K562 (cell line): ENCODE data around the gene NUP98. TPM values are rescaled to one million over a fixed set of nuclear protein-coding genes. Genes with fewer than 3 reads are reported as not detected.

Experiments
- BRD4 ChIP-seq: fragments of 200-600 bp; sonication (generic); IDR thresholded peaks from 2 replicates; pipeline ENCODE4 v1.6.1; 2017; ENCODE audit warnings: inconsistent platforms
- CBFA2T2 ChIP-seq: fragments of 450-650 bp; conservative IDR thresholded peaks from 2 replicates; pipeline ENCODE4 v1.6.1; 2017; ENCODE audit warnings: mild to moderate bottlenecking
- CBFB ChIP-seq: sonication (generic); formaldehyde crosslinking; IDR thresholded peaks from 2 replicates; pipeline ENCODE4 v1.4.0; 2020; ENCODE audit warnings: mild to moderate bottlenecking, missing genetic modification reagents
- CBX8 ChIP-seq: fragments of 200-600 bp; sonication (generic); IDR thresholded peaks from 2 replicates; pipeline ENCODE4 v1.6.1; 2012; ENCODE audit warnings: borderline replicate concordance, mixed run types, low read depth, mild to moderate bottlenecking, moderate library complexity, mixed read lengths, low read length, control low read depth, inconsistent platforms; ENCODE audit not compliant: poor library complexity, severe bottlenecking; ENCODE audit errors: extremely low read depth
- EHMT2 ChIP-seq: fragments of 450-650 bp; IDR thresholded peaks from 2 replicates; pipeline ENCODE4 v1.6.1; 2018; ENCODE audit warnings: antibody characterized with exemption
- GABPB2 ChIP-seq: fragments of 250-450 bp; sonication (Bioruptor Pico); conservative IDR thresholded peaks from 2 replicates; pipeline ENCODE4 v1.5.1; 2021; ENCODE audit warnings: mild to moderate bottlenecking
- GATAD2B ChIP-seq: fragments of 450-650 bp; IDR thresholded peaks from 2 replicates; pipeline ENCODE4 v1.6.1; 2017; ENCODE audit warnings: mild to moderate bottlenecking, borderline replicate concordance
- GTF2A2 ChIP-seq: IDR thresholded peaks from 2 replicates; pipeline ENCODE4 v1.6.1; 2016; ENCODE audit warnings: mild to moderate bottlenecking, missing genetic modification characterization, missing compliant biosample characterization
- HNRNPK ChIP-seq: fragments of 200-400 bp; formaldehyde crosslinking; IDR thresholded peaks from one replicate; pipeline ENCODE4 v1.6.1; 2018; ENCODE audit warnings: mild to moderate bottlenecking, low read depth, low read length; ENCODE audit not compliant: poor library complexity, severe bottlenecking
- JUNB ChIP-seq: fragments of 450-650 bp; formaldehyde crosslinking; conservative IDR thresholded peaks from 2 replicates; pipeline ENCODE4 v1.4.0; 2020; ENCODE audit warnings: mild to moderate bottlenecking
- KLF10 ChIP-seq: fragments of 250-450 bp; sonication (Bioruptor Pico); IDR thresholded peaks from 2 replicates; pipeline ENCODE4 v1.6.1; 2021; ENCODE audit warnings: matching md5 sums
- MTF1 ChIP-seq: fragments of 250-450 bp; sonication (Bioruptor Pico); IDR thresholded peaks from 2 replicates; pipeline ENCODE4 v1.9.0; 2021; ENCODE audit warnings: moderate library complexity, mild to moderate bottlenecking, inconsistent platforms, borderline replicate concordance
- NCOA1 ChIP-seq: fragments of 450-650 bp; IDR thresholded peaks from 2 replicates; pipeline ENCODE4 v1.6.1; 2016; ENCODE audit warnings: low read depth
- NFE2 ChIP-seq: IDR thresholded peaks from 2 replicates; pipeline ENCODE4 v1.6.1; 2014; ENCODE audit warnings: antibody characterized with exemption, low read depth
- NR1H2 ChIP-seq: sonication (generic); formaldehyde crosslinking; IDR thresholded peaks from 2 replicates; pipeline ENCODE4 v1.4.0; 2020; ENCODE audit warnings: mild to moderate bottlenecking, missing genetic modification reagents
- RBM25 ChIP-seq: fragments of 200-400 bp; formaldehyde crosslinking; IDR thresholded peaks from 2 replicates; pipeline ENCODE4 v1.6.1; 2018; ENCODE audit warnings: low read length, low read depth, moderate library complexity; ENCODE audit not compliant: severe bottlenecking
- RFX5 ChIP-seq: IDR thresholded peaks from 2 replicates; pipeline ENCODE4 v1.6.1; 2011; ENCODE audit warnings: low read depth, mild to moderate bottlenecking, improper control_type of control experiment, low read length
- RNF2 ChIP-seq: sonication (generic); IDR thresholded peaks from 2 replicates; pipeline ENCODE4 v1.6.1; 2016
- ZNF253 ChIP-seq: fragments of 250-450 bp; sonication (Bioruptor Pico); conservative IDR thresholded peaks from 2 replicates; pipeline ENCODE4 v1.6.1; 2021; ENCODE audit warnings: mild to moderate bottlenecking
- ZNF655 ChIP-seq: fragments of 250-450 bp; sonication (Bioruptor Pico); IDR thresholded peaks from 2 replicates; pipeline ENCODE4 v1.5.0; 2021
- ZNF696 ChIP-seq: fragments of 250-450 bp; sonication (Bioruptor Pico); conservative IDR thresholded peaks from 2 replicates; pipeline ENCODE4 v1.4.0; 2020; ENCODE audit warnings: mild to moderate bottlenecking, moderate library complexity
- ZNF699 ChIP-seq: fragments of 250-450 bp; sonication (Bioruptor Pico); IDR thresholded peaks from 2 replicates; pipeline ENCODE4 v1.8.0; 2021; ENCODE audit warnings: mild to moderate bottlenecking, moderate library complexity; ENCODE audit not compliant: insufficient replicate concordance
- polyA plus RNA-seq, 8 experiments: library from polyadenylated mRNA; depleted of rRNA in 4 of 8; stranded (reverse) in 5 of 8; unstranded in 3 of 8; fragments of >200 nt; fragmentation: Nextera tagmentation in 2 of 8; fragmentation: Illumina TruSeq in 1 of 8; extraction: Ambion mirVana in 2 of 8; extraction: Trizol in 1 of 8; gene quantifications; 2 replicates each; pipeline versions ENCODE4 v1.2.1 to v1.2.3, GENCODE V29; 2011 to 2014; ENCODE audit warnings: inconsistent platforms in 1 of 8, missing spikeins in 1 of 8
- total RNA-seq, 7 experiments: library from RNA; depleted of rRNA in 6 of 7; stranded (reverse); fragments of >200 nt in 6 of 7; fragmentation: Illumina TruSeq in 2 of 7; extraction: Trizol in 2 of 7; gene quantifications; 2 replicates each; pipeline versions ENCODE4 v1.2.1 to v1.2.3, GENCODE V29; 2011 to 2021; ENCODE audit warnings: low replicate concordance in 1 of 7
- TF ChIP-seq, protein P1 (sequence below): IDR thresholded peaks from 3 replicates; pipeline ENCODE4 v1.6.1; 2011; ENCODE audit warnings: borderline replicate concordance, mild to moderate bottlenecking; ENCODE audit not compliant: insufficient read length, insufficient read depth
- TF ChIP-seq, protein P2 (sequence below): fragments of 450-650 bp; IDR thresholded peaks from 2 replicates; pipeline ENCODE4 v1.6.1; 2016; ENCODE audit warnings: borderline replicate concordance

Gene NUP98
- total and polyA plus RNA-seq, 9 of the 15 experiments (the other 6 are each of a cell fraction or from before 2014, with no cell fraction given) = 45.1 to 196 (median 130) TPM

- TF ChIP-seq, protein P1, sequence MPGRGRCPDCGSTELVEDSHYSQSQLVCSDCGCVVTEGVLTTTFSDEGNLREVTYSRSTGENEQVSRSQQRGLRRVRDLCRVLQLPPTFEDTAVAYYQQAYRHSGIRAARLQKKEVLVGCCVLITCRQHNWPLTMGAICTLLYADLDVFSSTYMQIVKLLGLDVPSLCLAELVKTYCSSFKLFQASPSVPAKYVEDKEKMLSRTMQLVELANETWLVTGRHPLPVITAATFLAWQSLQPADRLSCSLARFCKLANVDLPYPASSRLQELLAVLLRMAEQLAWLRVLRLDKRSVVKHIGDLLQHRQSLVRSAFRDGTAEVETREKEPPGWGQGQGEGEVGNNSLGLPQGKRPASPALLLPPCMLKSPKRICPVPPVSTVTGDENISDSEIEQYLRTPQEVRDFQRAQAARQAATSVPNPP = no peak
- no peak for TF ChIP-seq EHMT2
- TF ChIP-seq RFX5 = no peak
- no peak for TF ChIP-seq NCOA1
- TF ChIP-seq JUNB = no peak
- TF ChIP-seq, protein P2, sequence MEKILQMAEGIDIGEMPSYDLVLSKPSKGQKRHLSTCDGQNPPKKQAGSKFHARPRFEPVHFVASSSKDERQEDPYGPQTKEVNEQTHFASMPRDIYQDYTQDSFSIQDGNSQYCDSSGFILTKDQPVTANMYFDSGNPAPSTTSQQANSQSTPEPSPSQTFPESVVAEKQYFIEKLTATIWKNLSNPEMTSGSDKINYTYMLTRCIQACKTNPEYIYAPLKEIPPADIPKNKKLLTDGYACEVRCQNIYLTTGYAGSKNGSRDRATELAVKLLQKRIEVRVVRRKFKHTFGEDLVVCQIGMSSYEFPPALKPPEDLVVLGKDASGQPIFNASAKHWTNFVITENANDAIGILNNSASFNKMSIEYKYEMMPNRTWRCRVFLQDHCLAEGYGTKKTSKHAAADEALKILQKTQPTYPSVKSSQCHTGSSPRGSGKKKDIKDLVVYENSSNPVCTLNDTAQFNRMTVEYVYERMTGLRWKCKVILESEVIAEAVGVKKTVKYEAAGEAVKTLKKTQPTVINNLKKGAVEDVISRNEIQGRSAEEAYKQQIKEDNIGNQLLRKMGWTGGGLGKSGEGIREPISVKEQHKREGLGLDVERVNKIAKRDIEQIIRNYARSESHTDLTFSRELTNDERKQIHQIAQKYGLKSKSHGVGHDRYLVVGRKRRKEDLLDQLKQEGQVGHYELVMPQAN = no peak
- TF ChIP-seq CBFA2T2 = no peak
- no peak for TF ChIP-seq HNRNPK
- TF ChIP-seq CBFB = no peak
- TF ChIP-seq MTF1 (CRISPR knock-in tag) = no peak
- TF ChIP-seq ZNF253 = no peak
- no peak for TF ChIP-seq ZNF696 (CRISPR knock-in tag)
- TF ChIP-seq ZNF655 = no peak
- TF ChIP-seq NR1H2 = no peak
- TF ChIP-seq NFE2 = no peak
- no peak for TF ChIP-seq CBX8
- no peak for TF ChIP-seq KLF10
- peak; percentile 64; the same call in 1 of the 2 replicates for TF ChIP-seq GATAD2B
- no peak for TF ChIP-seq BRD4
- TF ChIP-seq RNF2 = 0 out of 2 replicates have a peak, but pooled peaks have one; percentile 38
- no peak for TF ChIP-seq GABPB2 (CRISPR knock-in tag)
- no peak for TF ChIP-seq RBM25
- no peak for TF ChIP-seq ZNF699 (CRISPR knock-in tag)
- TF ChIP-seq GTF2A2 (tag) = no peak
These were observed 44.3 kb upstream of the NUP98 start (continued) for GRCh38 chr11:3841426-3842350.
